Sigmoid colon (tissue), 7 donors: ENCODE data around the gene PDK2. TPM values are rescaled to one million over a fixed set of nuclear protein-coding genes. Genes with fewer than 3 reads are reported as not detected.

Experiments
- DNase-seq: peaks from one replicate; pipeline ENCODE4 v3.0.0-alpha.2; 2019
- H3K27ac ChIP-seq, 4 donors: fragments of 200-600 bp; sonication (generic); one replicate each; pipeline ENCODE4 v1.5.1; 2016 to 2019; ENCODE audit warnings: mild to moderate bottlenecking in 1 of 4
- H3K27me3 ChIP-seq, 3 donors: fragments of 200-600 bp; sonication (generic); one replicate each; pipeline ENCODE4 v1.5.1; 2019; ENCODE audit warnings: mild to moderate bottlenecking in 1 of 3
- H3K36me3 ChIP-seq, 4 donors: fragments of 200-600 bp; sonication (generic); one replicate each; pipeline ENCODE4 v1.5.1; 2016 to 2019
- H3K4me1 ChIP-seq, 4 donors: fragments of 200-600 bp; sonication (generic); one replicate each; pipeline ENCODE4 v1.5.1; 2017 to 2019
- H3K4me3 ChIP-seq, 4 donors: fragments of 200-600 bp; sonication (generic); one replicate each; pipeline ENCODE4 v1.5.1; 2017 to 2019; ENCODE audit warnings: mild to moderate bottlenecking in 2 of 4, moderate library complexity in 1 of 4
- H3K9me3 ChIP-seq, 4 donors: fragments of 200-600 bp in 3 of 4; sonication (generic) in 3 of 4; one replicate each; pipeline versions ENCODE4 v1.5.1 to v1.6.1; 2013 to 2019
- CTCF ChIP-seq, 4 experiments: fragments of 450-650 bp in 3 of 4; fragments of 200-600 bp in 1 of 4; IDR thresholded peaks; one replicate each; pipeline ENCODE4 v1.5.1; 2016 to 2019; ENCODE audit warnings: antibody characterized with exemption in 4 of 4, mild to moderate bottlenecking in 3 of 4, moderate library complexity in 2 of 4
- EP300 ChIP-seq, 4 donors: sonication (generic); formaldehyde crosslinking; IDR thresholded peaks; one replicate each; pipeline ENCODE4 v1.6.1; 2017; ENCODE audit warnings: antibody characterized with exemption in 4 of 4
- POLR2A ChIP-seq, 2 donors: fragments of 450-650 bp; IDR thresholded peaks; one replicate each; pipeline ENCODE4 v1.6.1; 2016; ENCODE audit warnings: antibody characterized with exemption in 2 of 2, mild to moderate bottlenecking in 2 of 2, moderate library complexity in 2 of 2
- POLR2AphosphoS5 ChIP-seq, 4 donors: sonication (generic); formaldehyde crosslinking; IDR thresholded peaks; one replicate each; pipeline ENCODE4 v1.6.1; 2017; ENCODE audit warnings: antibody characterized with exemption in 4 of 4
- WGBS, 2 donors: extraction: QIAGEN DNeasy Blood & Tissue Kit; methylation state at CpG; one replicate each; pipeline ENCODE4 v1.1.7; 2013; 5-methylcytosine and 5-hydroxymethylcytosine counted together
- intact Hi-C: fragments of 100-400 bp; cut with DNase I; formaldehyde crosslinking; loops from one replicate; pipeline ENCODE4 v1.15.1; 2023
- polyA plus RNA-seq, 3 donors: library from polyadenylated mRNA; stranded (reverse); fragments of 200-250 nt; gene quantifications; one replicate each; pipeline ENCODE4 v1.2.3, GENCODE V29; 2013
- total RNA-seq, 4 donors: library from RNA; depleted of rRNA; stranded (reverse); fragments of >200 nt; gene quantifications; one replicate each; pipeline ENCODE4 v1.1.0, GENCODE V29; 2016
- donor health status: healthy with polysubstance abuse.
- donor health status: Bipolar disorder and iron deficiency.
- donor health status: healthy.

PDK2 gene
- total and polyA plus RNA-seq, 7 donors = 23.1 to 82.8 (median 43.9) TPM

DNA sequence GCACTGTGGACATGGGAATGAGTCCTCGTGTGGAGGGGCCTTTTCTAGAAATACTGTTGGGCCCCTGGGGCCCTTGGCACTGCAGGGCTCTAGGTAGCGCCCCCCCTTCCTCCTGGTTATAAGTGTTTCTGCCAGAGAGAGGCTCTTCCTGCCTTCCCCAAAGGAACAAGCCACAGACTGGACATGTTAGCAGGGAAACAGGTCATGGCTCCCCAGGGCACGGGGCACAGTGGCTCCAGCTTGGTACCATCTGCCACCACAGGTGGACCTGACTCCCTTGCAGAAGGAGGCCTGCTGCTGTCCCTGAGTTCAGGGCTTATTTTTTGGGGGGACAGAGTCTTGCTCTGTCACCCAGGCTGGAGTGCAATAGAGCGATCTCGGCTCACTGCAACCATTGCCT lies 8.8 kb downstream of the PDK2 start:
- Histone ChIP-seq H3K36me3 (peaks cover 35 to 50% (median 42%) of the 10 kb centered on the region in 4 donors), H3K4me3 (no peak overlapping the region), H3K27me3 (no peaks in the 10 kb centered on the region), H3K9me3 (no peaks in the 10 kb centered on the region), H3K27ac (peak overlapping the region in 2 of 4 donors; percentile 85 to 88), H3K4me1 (peaks cover 0 to 47% (median 40%) of the 10 kb centered on the region in 4 donors)
- no peak for DNase-seq
- no peak for TF ChIP-seq EP300 (IDR thresholded peaks at IDR 0.05)
- no peak for TF ChIP-seq POLR2A (IDR thresholded peaks at IDR 0.05)
- TF ChIP-seq CTCF (IDR thresholded peaks at IDR 0.05) = no peak
- TF ChIP-seq POLR2AphosphoS5 (IDR thresholded peaks at IDR 0.05) = no peak
- WGBS, 2 donors = 90 to 95% methylated on average over 5 of the region's 5 CpGs
- intact Hi-C loops = no loop called here

- TF ChIP-seq CTCF (IDR thresholded peaks at IDR 0.05) (no peak), POLR2AphosphoS5 (IDR thresholded peaks at IDR 0.05) (no peak), EP300 (IDR thresholded peaks at IDR 0.05) (no peak), POLR2A (IDR thresholded peaks at IDR 0.05) (no peak)
- no peak for DNase-seq
- intact Hi-C loops = no loop called here
- 94 to 95% methylated on average over 21 of the region's 21 CpGs for WGBS, 2 donors
- no peaks in the 10 kb centered on the region for H3K9me3 ChIP-seq
- no peaks in the 10 kb centered on the region for H3K27me3 ChIP-seq
- no peak overlapping the region for H3K27ac ChIP-seq
- H3K4me1 ChIP-seq = peaks cover 0 to 30% (median 26%) of the 10 kb centered on the region in 4 donors
- H3K36me3 ChIP-seq = peaks cover 43 to 64% (median 50%) of the 10 kb centered on the region in 4 donors
- no peak overlapping the region for H3K4me3 ChIP-seq
These were observed 10.7 kb downstream of the PDK2 start for GRCh38 chr17:50105811-50106210.

DNA sequence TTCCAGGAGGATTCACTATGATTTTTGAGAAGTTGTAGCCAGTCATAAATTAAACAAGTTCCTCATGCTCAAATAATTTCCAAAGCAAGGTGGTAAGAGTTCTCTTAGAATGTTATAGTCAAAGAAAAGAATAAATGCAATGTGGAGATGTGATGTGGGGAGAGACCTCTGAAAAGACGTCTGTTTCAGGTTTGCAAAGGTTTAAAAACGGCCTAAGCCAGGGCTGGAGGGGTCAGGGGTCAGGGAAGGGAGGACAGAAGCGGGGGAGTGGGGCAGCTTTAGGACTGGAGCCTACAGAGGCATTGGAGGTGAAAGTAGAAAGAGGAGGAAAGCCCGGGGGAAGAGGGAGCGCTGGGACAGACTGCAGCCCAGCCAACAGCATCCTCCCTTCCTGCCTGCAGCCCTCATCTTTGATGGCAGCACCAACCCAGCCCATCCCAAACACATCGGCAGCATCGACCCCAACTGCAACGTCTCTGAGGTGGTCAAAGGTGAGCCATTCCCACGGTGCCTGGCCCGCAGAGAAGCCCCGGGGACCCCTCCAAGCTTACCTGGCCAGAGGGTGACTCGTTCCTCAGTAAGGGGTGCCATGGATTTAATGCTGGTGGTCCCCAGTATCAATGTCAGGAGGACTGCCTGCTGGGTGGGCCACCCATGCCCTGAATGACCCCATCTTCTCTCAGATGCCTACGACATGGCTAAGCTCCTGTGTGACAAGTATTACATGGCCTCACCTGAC lies 11.4 kb downstream of the PDK2 start:
- 77 to 79% methylated on average over 13 of the region's 13 CpGs for WGBS, 2 donors
- H3K36me3 ChIP-seq = peaks cover 43 to 66% (median 50%) of the 10 kb centered on the region in 4 donors
- intact Hi-C loops = no loop called here

DNA sequence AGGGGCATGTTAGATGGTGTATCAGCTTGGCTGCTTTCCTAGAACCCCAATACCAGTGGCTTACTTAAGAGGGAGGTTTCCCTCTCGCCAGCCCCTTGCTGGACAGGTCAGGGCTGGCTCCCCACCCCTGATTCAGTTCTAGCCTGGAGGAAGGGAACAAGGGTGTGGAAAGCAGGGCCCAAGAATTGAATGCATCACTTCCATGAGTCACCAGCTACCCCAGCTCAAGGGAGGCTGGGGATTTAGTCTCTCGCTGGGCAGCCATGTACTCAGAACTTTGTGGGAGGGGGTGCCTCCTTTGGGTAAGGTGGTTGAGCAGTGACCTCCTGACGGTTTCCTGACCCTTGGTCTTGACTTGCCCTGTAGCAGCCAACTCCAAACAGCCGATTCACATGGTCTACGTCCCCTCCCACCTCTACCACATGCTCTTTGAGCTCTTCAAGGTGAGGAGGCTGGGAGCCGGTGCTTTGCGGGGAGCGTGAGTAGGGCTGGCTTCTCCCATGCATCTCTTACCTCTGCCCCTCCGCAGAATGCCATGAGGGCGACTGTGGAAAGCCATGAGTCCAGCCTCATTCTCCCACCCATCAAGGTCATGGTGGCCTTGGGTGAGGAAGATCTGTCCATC lies 12.8 kb downstream of the PDK2 start:
- WGBS, 2 donors = 92% methylated on average over 10 of the region's 10 CpGs
- no peak overlapping the region for H3K27ac ChIP-seq
- H3K4me1 ChIP-seq = peaks cover 0 to 29% (median 23%) of the 10 kb centered on the region in 4 donors
- intact Hi-C loops = no loop called here
- no peak overlapping the region for H3K4me3 ChIP-seq
- H3K9me3 ChIP-seq = no peaks in the 10 kb centered on the region
- DNase-seq = no peak
- peaks cover 43 to 66% (median 50%) of the 10 kb centered on the region in 4 donors for H3K36me3 ChIP-seq
- TF ChIP-seq POLR2AphosphoS5 (IDR thresholded peaks at IDR 0.05) = no peak
- no peak for TF ChIP-seq CTCF (IDR thresholded peaks at IDR 0.05)
- TF ChIP-seq POLR2A (IDR thresholded peaks at IDR 0.05) = no peak
- no peak for TF ChIP-seq EP300 (IDR thresholded peaks at IDR 0.05)
- no peaks in the 10 kb centered on the region for H3K27me3 ChIP-seq

More for the DNA sequence above, 11.4 kb downstream of the PDK2 start:
- no peak overlapping the region for H3K27ac ChIP-seq
- H3K9me3 ChIP-seq = no peaks in the 10 kb centered on the region
- no peak overlapping the region for H3K4me3 ChIP-seq
- no peak for DNase-seq
- H3K4me1 ChIP-seq = peaks cover 0 to 29% (median 23%) of the 10 kb centered on the region in 4 donors
- no peak for TF ChIP-seq EP300 (IDR thresholded peaks at IDR 0.05)
- no peak for TF ChIP-seq CTCF (IDR thresholded peaks at IDR 0.05)
- no peak for TF ChIP-seq POLR2A (IDR thresholded peaks at IDR 0.05)
- TF ChIP-seq POLR2AphosphoS5 (IDR thresholded peaks at IDR 0.05) = no peak
- no peaks in the 10 kb centered on the region for H3K27me3 ChIP-seq
